HepG2 (cell line): ENCODE measurements around the gene SND1. TPM values are rescaled to one million over a fixed set of nuclear protein-coding genes. Genes with fewer than 3 reads are reported as not detected.

Experiments
- ATAC-seq: fragments of 200-7000 bp; cut with Tn5 transposase; 3 replicates; pipeline ENCODE4 v1.9.1; 2020; ENCODE audit warnings: mild to moderate bottlenecking, moderate library complexity
- BruUV-seq: library from RNA; stranded (reverse); fragments of 400-500 nt; replicated peaks from 2 replicates; lab custom pipeline; 2021; lab: Mats Ljungman, UMichigan
- CTCF ChIA-PET: fragments of 300-600 bp; formaldehyde crosslinking; extraction: SDS; loops from one replicate; lab custom pipeline; 2021; ENCODE audit warnings: low total read pairs, inconsistent platforms, low intra/inter-chr PET ratio; lab: Yijun Ruan, JAX
- POLR2A ChIA-PET: fragments of 350-600 bp; sonication (Branson Sonifier 250); formaldehyde crosslinking; loops from one replicate; lab custom pipeline; 2020; ENCODE audit warnings: antibody characterized with exemption, inconsistent platforms; lab: Yijun Ruan, JAX
- DNase-seq: peaks from one replicate; pipeline ENCODE4 v3.0.0-alpha.2; 2015; ENCODE audit warnings: low spot score
- FAIRE-seq: peaks from 3 replicates; lab custom pipeline; 2011; peaks lifted over from hg19 to GRCh38; lab: Jason Lieb, UNC
- H2AFZ ChIP-seq: one replicate; pipeline ENCODE4 v1.6.1; 2011; ENCODE audit warnings: low read length, inconsistent platforms
- H3K27ac ChIP-seq: fragments of 300-600 bp; 3 replicates; pipeline ENCODE4 v1.8.0; 2011; ENCODE audit warnings: mixed run types, mild to moderate bottlenecking, mixed read lengths, low read length, inconsistent platforms; ENCODE audit not compliant: insufficient read depth; ENCODE audit errors: extremely low read length
- H3K27me3 ChIP-seq, 2 experiments: fragments of 200-600 bp in 1 of 2; 2 replicates in 1 of 2; 3 replicates in 1 of 2; pipeline versions ENCODE4 v1.6.0 to v1.8.0; 2011; ENCODE audit warnings: low read length in 2 of 2, mild to moderate bottlenecking in 2 of 2, moderate library complexity in 2 of 2, inconsistent platforms in 1 of 2; ENCODE audit not compliant: insufficient read depth in 2 of 2, control insufficient read depth in 1 of 2
- H3K36me3 ChIP-seq, 2 experiments: fragments of 200-600 bp in 1 of 2; replicated peaks in 1 of 2; 2 replicates in 1 of 2; 3 replicates in 1 of 2; pipeline versions ENCODE4 v1.5.1 to v1.8.0; 2011; ENCODE audit warnings: low read length in 2 of 2, inconsistent platforms in 1 of 2; ENCODE audit not compliant: insufficient read depth in 2 of 2, control insufficient read depth in 1 of 2
- H3K4me1 ChIP-seq: 2 replicates; pipeline ENCODE4 v1.5.1; 2012; ENCODE audit warnings: low read length, inconsistent platforms; ENCODE audit not compliant: insufficient read depth
- H3K4me2 ChIP-seq: 2 replicates; pipeline ENCODE4 v1.6.0; 2011; ENCODE audit warnings: low read depth, low read length, inconsistent platforms
- H3K4me3 ChIP-seq, 3 experiments: fragments of 200-600 bp in 1 of 3; sonication (generic), shearing (Covaris generic) in 1 of 3; replicated peaks in 1 of 3; 2 replicates each; pipeline ENCODE4 v1.5.1; 2011 to 2016; ENCODE audit warnings: low read length in 3 of 3, inconsistent platforms in 2 of 3, low read depth in 2 of 3, mild to moderate bottlenecking in 2 of 3, control low read depth in 1 of 3, mixed read lengths in 1 of 3; ENCODE audit not compliant: insufficient read depth in 1 of 3
- H3K79me2 ChIP-seq: one replicate; pipeline ENCODE4 v1.6.1; 2011; ENCODE audit warnings: low read length, inconsistent platforms; ENCODE audit not compliant: insufficient read depth
- H3K9ac ChIP-seq: 2 replicates; pipeline ENCODE4 v1.6.0; 2011; ENCODE audit warnings: mild to moderate bottlenecking, low read depth, low read length, inconsistent platforms; ENCODE audit not compliant: insufficient read depth
- H3K9me3 ChIP-seq: 2 replicates; pipeline ENCODE4 v1.5.1; 2012; ENCODE audit warnings: mild to moderate bottlenecking, low read length
- H4K20me1 ChIP-seq: 2 replicates; pipeline ENCODE4 v1.6.0; 2011; ENCODE audit warnings: inconsistent platforms, mild to moderate bottlenecking, low read length, moderate library complexity; ENCODE audit not compliant: insufficient read depth
- ETV6 ChIP-seq: sonication (generic); formaldehyde crosslinking; conservative IDR thresholded peaks from 2 replicates; pipeline ENCODE4 v1.4.0; 2020; ENCODE audit warnings: missing genetic modification reagents
- KIAA2018 ChIP-seq: sonication (generic); formaldehyde crosslinking; IDR thresholded peaks from 2 replicates; pipeline ENCODE4 v1.5.0; 2020; ENCODE audit warnings: mild to moderate bottlenecking, missing genetic modification reagents, borderline replicate concordance
- RAD51 ChIP-seq: fragments of 450-650 bp; IDR thresholded peaks from 2 replicates; pipeline ENCODE4 v1.6.1; 2016; ENCODE audit warnings: borderline replicate concordance
- RBM39 ChIP-seq: fragments of 200-400 bp; formaldehyde crosslinking; IDR thresholded peaks from one replicate; pipeline ENCODE4 v1.6.1; 2018; ENCODE audit warnings: antibody characterized with exemption, mild to moderate bottlenecking, low read depth, low read length; ENCODE audit not compliant: poor library complexity, severe bottlenecking
- ZBTB3 ChIP-seq: sonication (generic); formaldehyde crosslinking; IDR thresholded peaks from 2 replicates; pipeline ENCODE4 v1.4.0; 2020; ENCODE audit warnings: low read depth, mild to moderate bottlenecking, moderate library complexity, missing genetic modification reagents, borderline replicate concordance
- ZFP41 ChIP-seq: sonication (generic); formaldehyde crosslinking; IDR thresholded peaks from 2 replicates; pipeline ENCODE4 v1.4.0; 2020; ENCODE audit warnings: mild to moderate bottlenecking, missing genetic modification reagents, borderline replicate concordance
- ZNF30 ChIP-seq: sonication (generic); formaldehyde crosslinking; IDR thresholded peaks from 2 replicates; pipeline ENCODE4 v1.5.0; 2020; ENCODE audit warnings: mild to moderate bottlenecking, missing genetic modification reagents
- ZNF331 ChIP-seq: sonication (generic); formaldehyde crosslinking; IDR thresholded peaks from 2 replicates; pipeline ENCODE4 v1.4.0; 2020; ENCODE audit warnings: missing genetic modification reagents
- WGBS: methylation state at CpG from one replicate; pipeline ENCODE4 v1.1.6; 2017; ENCODE audit warnings: low lambda C conversion rate; 5-methylcytosine and 5-hydroxymethylcytosine counted together
- in situ Hi-C: cut with HindIII; loops from 2 replicates; pipeline ENCODE4 v1.10.0; 2017; ENCODE audit warnings: low pct_unique_long_range_greater_than_20kb; ENCODE audit not compliant: extremely low pct_ligation_motif_present
- intact Hi-C: fragments of 100-400 bp; cut with micrococcal nuclease; formaldehyde crosslinking; loops from one replicate; pipeline ENCODE4 v1.10.0; 2022; ENCODE audit not compliant: unreplicated experiment
- polyA plus RNA-seq, 8 experiments: library from polyadenylated mRNA; depleted of rRNA in 3 of 8; stranded (reverse) in 7 of 8; unstranded in 1 of 8; fragments of >200 nt; fragmentation: Illumina TruSeq in 4 of 8; extraction: Trizol in 4 of 8; gene quantifications; 2 replicates each; pipeline versions ENCODE4 v1.2.1 to v1.2.3, GENCODE V29; 2011 to 2016; ENCODE audit warnings: low read depth in 4 of 8, missing spikeins in 1 of 8, mixed read lengths in 1 of 8; ENCODE audit not compliant: insufficient read depth in 1 of 8
- total RNA-seq, 5 experiments: library from RNA; depleted of rRNA; stranded (reverse); fragments of >200 nt; fragmentation: Illumina TruSeq; extraction: Trizol; gene quantifications; 2 replicates each; pipeline ENCODE4 v1.2.3, GENCODE V29; 2016; ENCODE audit warnings: low read depth in 1 of 5
- TF ChIP-seq, protein P1 (sequence below): sonication (generic); formaldehyde crosslinking; IDR thresholded peaks from 2 replicates; pipeline ENCODE4 v1.4.0; 2020; ENCODE audit warnings: missing genetic modification reagents

SND1 gene
- total and polyA plus RNA-seq, 2 of the 13 experiments (the other 11 are each of a cell fraction or from before 2014, with no cell fraction given) = 110 to 182 TPM

- no peak for TF ChIP-seq KIAA2018 (CRISPR knock-in tag)
Measured at GRCh38 chr7:127678337-127678736, 26.3 kb downstream of the SND1 start (continued).

- Histone ChIP-seq H3K4me1 (no peaks in the 10 kb centered on the region; the same call in 1 of the 2 replicates), H3K36me3 (peaks cover 6 to 41% of the 10 kb centered on the region in 2 experiments), H3K4me3 (no peak overlapping the region), H3K4me2 (no peak overlapping the region), H4K20me1 (peaks cover 41% of the 10 kb centered on the region), H2AFZ (no peak overlapping the region), H3K79me2 (peaks cover 89% of the 10 kb centered on the region), H3K27me3 (no peaks in the 10 kb centered on the region), H3K27ac (no peak overlapping the region), H3K9me3 (no peaks in the 10 kb centered on the region), H3K9ac (no peak overlapping the region)
- in situ Hi-C loops (no loop called here), intact Hi-C loops (no loop called here)
- CTCF ChIA-PET = no interaction called here
- BruUV-seq = no TSS peak
- POLR2A ChIA-PET = no interaction called here
- no peak for ATAC-seq
- DNase-seq = no peak
- 100% methylated on average over 3 of the region's 3 CpGs for WGBS
- no peak for FAIRE-seq
- TF ChIP-seq RAD51 (no peak), RBM39 (no peak), ETV6 (CRISPR knock-in tag) (no peak), ZNF30 (CRISPR knock-in tag) (no peak), ZFP41 (CRISPR knock-in tag) (no peak), ZBTB3 (CRISPR knock-in tag) (no peak), ZNF331 (CRISPR knock-in tag) (no peak)
- TF ChIP-seq, protein P1, sequence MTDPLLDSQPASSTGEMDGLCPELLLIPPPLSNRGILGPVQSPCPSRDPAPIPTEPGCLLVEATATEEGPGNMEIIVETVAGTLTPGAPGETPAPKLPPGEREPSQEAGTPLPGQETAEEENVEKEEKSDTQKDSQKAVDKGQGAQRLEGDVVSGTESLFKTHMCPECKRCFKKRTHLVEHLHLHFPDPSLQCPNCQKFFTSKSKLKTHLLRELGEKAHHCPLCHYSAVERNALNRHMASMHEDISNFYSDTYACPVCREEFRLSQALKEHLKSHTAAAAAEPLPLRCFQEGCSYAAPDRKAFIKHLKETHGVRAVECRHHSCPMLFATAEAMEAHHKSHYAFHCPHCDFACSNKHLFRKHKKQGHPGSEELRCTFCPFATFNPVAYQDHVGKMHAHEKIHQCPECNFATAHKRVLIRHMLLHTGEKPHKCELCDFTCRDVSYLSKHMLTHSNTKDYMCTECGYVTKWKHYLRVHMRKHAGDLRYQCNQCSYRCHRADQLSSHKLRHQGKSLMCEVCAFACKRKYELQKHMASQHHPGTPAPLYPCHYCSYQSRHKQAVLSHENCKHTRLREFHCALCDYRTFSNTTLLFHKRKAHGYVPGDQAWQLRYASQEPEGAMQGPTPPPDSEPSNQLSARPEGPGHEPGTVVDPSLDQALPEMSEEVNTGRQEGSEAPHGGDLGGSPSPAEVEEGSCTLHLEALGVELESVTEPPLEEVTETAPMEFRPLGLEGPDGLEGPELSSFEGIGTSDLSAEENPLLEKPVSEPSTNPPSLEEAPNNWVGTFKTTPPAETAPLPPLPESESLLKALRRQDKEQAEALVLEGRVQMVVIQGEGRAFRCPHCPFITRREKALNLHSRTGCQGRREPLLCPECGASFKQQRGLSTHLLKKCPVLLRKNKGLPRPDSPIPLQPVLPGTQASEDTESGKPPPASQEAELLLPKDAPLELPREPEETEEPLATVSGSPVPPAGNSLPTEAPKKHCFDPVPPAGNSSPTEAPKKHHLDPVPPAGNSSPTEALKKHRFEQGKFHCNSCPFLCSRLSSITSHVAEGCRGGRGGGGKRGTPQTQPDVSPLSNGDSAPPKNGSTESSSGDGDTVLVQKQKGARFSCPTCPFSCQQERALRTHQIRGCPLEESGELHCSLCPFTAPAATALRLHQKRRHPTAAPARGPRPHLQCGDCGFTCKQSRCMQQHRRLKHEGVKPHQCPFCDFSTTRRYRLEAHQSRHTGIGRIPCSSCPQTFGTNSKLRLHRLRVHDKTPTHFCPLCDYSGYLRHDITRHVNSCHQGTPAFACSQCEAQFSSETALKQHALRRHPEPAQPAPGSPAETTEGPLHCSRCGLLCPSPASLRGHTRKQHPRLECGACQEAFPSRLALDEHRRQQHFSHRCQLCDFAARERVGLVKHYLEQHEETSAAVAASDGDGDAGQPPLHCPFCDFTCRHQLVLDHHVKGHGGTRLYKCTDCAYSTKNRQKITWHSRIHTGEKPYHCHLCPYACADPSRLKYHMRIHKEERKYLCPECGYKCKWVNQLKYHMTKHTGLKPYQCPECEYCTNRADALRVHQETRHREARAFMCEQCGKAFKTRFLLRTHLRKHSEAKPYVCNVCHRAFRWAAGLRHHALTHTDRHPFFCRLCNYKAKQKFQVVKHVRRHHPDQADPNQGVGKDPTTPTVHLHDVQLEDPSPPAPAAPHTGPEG (CRISPR knock-in tag) = no peak
Measured at GRCh38 chr7:127678947-127679346, 27.0 kb downstream of the SND1 start.
